ENCODE results near the gene RELB.

DNA sequence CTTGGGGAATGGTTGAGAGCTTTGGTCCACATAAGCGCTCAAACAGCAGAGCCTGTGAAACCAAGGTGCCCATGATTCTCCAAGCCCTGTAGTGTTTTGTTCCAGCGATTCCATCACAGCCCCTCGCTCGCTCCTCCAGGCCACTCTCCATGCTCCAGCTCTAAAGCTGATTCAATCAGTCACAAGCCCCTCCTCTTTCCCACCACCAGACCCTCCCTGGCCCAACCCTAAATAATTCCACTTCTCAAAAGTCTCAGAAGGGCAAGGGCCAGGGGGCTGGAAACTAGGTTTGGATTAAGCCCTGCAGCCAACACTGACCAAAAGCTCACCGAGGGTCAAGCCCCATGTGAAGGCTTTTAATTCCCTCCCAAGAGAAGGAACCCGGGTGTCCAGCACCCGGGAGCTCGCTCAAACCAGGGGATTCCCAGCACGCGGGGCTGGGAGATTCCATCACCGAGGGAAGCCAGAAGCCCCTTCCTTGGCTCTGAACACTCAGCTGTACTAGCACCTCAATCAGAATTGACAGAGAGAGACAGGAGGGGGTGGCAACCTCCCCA is 73.6 kb downstream of the RELB start:
- TF ChIP-seq ATF2 (CRISPR knock-in tag; IDR thresholded peaks at IDR 0.05): no peak
- no peak for TF ChIP-seq MLX (CRISPR knock-in tag; conservative IDR thresholded peaks at IDR 0.05)
- no peak for TF ChIP-seq ZZZ3 (IDR thresholded peaks at IDR 0.05)
- no peak for TF ChIP-seq NFIC (IDR thresholded peaks at IDR 0.05)
- no peak for TF ChIP-seq SP1 (CRISPR knock-in tag; IDR thresholded peaks at IDR 0.05)
- TF ChIP-seq HDAC3 (IDR thresholded peaks at IDR 0.05; ENCODE audit: borderline replicate concordance, partially characterized antibody): no peak
- TF ChIP-seq EP300 (IDR thresholded peaks at IDR 0.05; ENCODE audit: low read length): no peak
- TF ChIP-seq HNRNPH1 (optimal IDR thresholded peaks at IDR 0.05; ENCODE audit: low read depth, low read length): no peak
- no peak for TF ChIP-seq YY1 (IDR thresholded peaks at IDR 0.05; ENCODE audit: borderline replicate concordance in 1 of 3, control insufficient read depth in 1 of 3, extremely low read depth in 1 of 3, insufficient read depth in 3 of 3, insufficient read length in 1 of 3, insufficient replicate concordance in 2 of 3, low read depth in 1 of 3, low read length in 2 of 3)
- TF ChIP-seq FOS (IDR thresholded peaks at IDR 0.05; ENCODE audit: extremely low read depth, insufficient read length): no peak
- TF ChIP-seq POLR2AphosphoS2 (IDR thresholded peaks at IDR 0.05; ENCODE audit: low read length): no peak
- TF ChIP-seq HNRNPUL1 (IDR thresholded peaks at IDR 0.05; ENCODE audit: low read length): no peak
- TF ChIP-seq CHD2 (IDR thresholded peaks at IDR 0.05; ENCODE audit: low read depth, low read length): no peak

All from K562 (cell line).